HEK293 (cell line): ENCODE results near the gene GUCY2F.

Experiments used
- CTCF ChIA-PET: fragments of 350-600 bp; formaldehyde crosslinking; extraction: SDS; loops from one replicate; lab custom pipeline; 2021; ENCODE audit warnings: antibody characterized with exemption; lab: Yijun Ruan, JAX
- POLR2A ChIA-PET: fragments of 300-600 bp; formaldehyde crosslinking; extraction: SDS; loops from one replicate; lab custom pipeline; 2020; ENCODE audit warnings: antibody characterized with exemption, inconsistent platforms; lab: Yijun Ruan, JAX
- H3K27ac ChIP-seq: fragments of 200-500 bp; sonication (Bioruptor generic); 2 replicates; pipeline ENCODE4 v1.5.1; 2014; ENCODE audit warnings: low read depth, low read length, control low read depth, inconsistent platforms; ENCODE audit errors: extremely low read depth
- H3K36me3 ChIP-seq, 2 experiments: fragments of 200-500 bp in 1 of 2; sonication (Bioruptor generic) in 1 of 2; 1 replicate in 1 of 2; 2 replicates in 1 of 2; pipeline ENCODE4 v1.5.1; 2014 to 2017; ENCODE audit warnings: inconsistent platforms in 2 of 2, low read length in 2 of 2; ENCODE audit not compliant: control insufficient read depth in 2 of 2, insufficient read depth in 1 of 2
- H3K4me1 ChIP-seq: fragments of 200-500 bp; sonication (Bioruptor generic); 2 replicates; pipeline ENCODE4 v1.5.1; 2014; ENCODE audit warnings: mild to moderate bottlenecking, low read length, inconsistent platforms; ENCODE audit not compliant: control insufficient read depth, insufficient read depth
- H3K4me3 ChIP-seq: 2 replicates; pipeline ENCODE4 v1.5.1; 2011; ENCODE audit warnings: low read depth, mild to moderate bottlenecking, control low read depth, low read length, moderate library complexity
- H3K9me3 ChIP-seq: fragments of 200-500 bp; sonication (Bioruptor generic); 2 replicates; pipeline ENCODE4 v1.5.1; 2014; ENCODE audit warnings: low read depth, low read length, inconsistent platforms; ENCODE audit not compliant: control insufficient read depth, insufficient read depth
- KLF10 ChIP-seq: fragments of 450-650 bp; IDR thresholded peaks from 2 replicates; pipeline ENCODE4 v1.5.1; 2018; ENCODE audit warnings: missing biosample characterization, mild to moderate bottlenecking, missing genetic modification characterization
- MYNN ChIP-seq: fragments of 450-650 bp; formaldehyde crosslinking; IDR thresholded peaks from 2 replicates; pipeline ENCODE4 v1.5.1; 2016; ENCODE audit warnings: missing biosample characterization, missing genetic modification characterization, borderline replicate concordance
- SP2 ChIP-seq: fragments of 450-650 bp; formaldehyde crosslinking; IDR thresholded peaks from 2 replicates; pipeline ENCODE4 v1.5.1; 2016; ENCODE audit warnings: missing biosample characterization, missing genetic modification characterization
- TCF7L2 ChIP-seq: IDR thresholded peaks from 2 replicates; pipeline ENCODE4 v1.6.1; 2011; ENCODE audit warnings: low read depth, mild to moderate bottlenecking, inconsistent platforms, low read length, moderate library complexity, borderline replicate concordance
- ZBTB49 ChIP-seq: fragments of 450-650 bp; formaldehyde crosslinking; IDR thresholded peaks from 2 replicates; pipeline ENCODE4 v1.5.1; 2016; ENCODE audit warnings: missing biosample characterization, missing genetic modification characterization, low read depth
- ZBTB7A ChIP-seq: fragments of 450-650 bp; formaldehyde crosslinking; IDR thresholded peaks from 2 replicates; pipeline ENCODE4 v1.5.1; 2016; ENCODE audit warnings: low read depth, missing biosample characterization, missing genetic modification characterization
- ZFP37 ChIP-seq: fragments of 450-650 bp; formaldehyde crosslinking; IDR thresholded peaks from 2 replicates; pipeline ENCODE4 v1.5.1; 2016; ENCODE audit warnings: missing biosample characterization, missing genetic modification characterization
- ZNF23 ChIP-seq: fragments of 450-650 bp; formaldehyde crosslinking; IDR thresholded peaks from 2 replicates; pipeline ENCODE4 v1.5.1; 2016; ENCODE audit warnings: missing biosample characterization, missing genetic modification characterization, borderline replicate concordance
- ZNF292 ChIP-seq: fragments of 450-650 bp; formaldehyde crosslinking; IDR thresholded peaks from 2 replicates; pipeline ENCODE4 v1.5.1; 2016; ENCODE audit warnings: low read depth, missing biosample characterization, missing genetic modification characterization, borderline replicate concordance
- ZNF394 ChIP-seq: fragments of 450-650 bp; formaldehyde crosslinking; IDR thresholded peaks from 2 replicates; pipeline ENCODE4 v1.5.1; 2016; ENCODE audit warnings: missing biosample characterization, missing genetic modification characterization, mild to moderate bottlenecking, moderate library complexity, borderline replicate concordance
- ZNF488 ChIP-seq: fragments of 450-650 bp; formaldehyde crosslinking; IDR thresholded peaks from 2 replicates; pipeline ENCODE4 v1.5.1; 2016; ENCODE audit warnings: missing biosample characterization, missing genetic modification characterization
- ZNF521 ChIP-seq: fragments of 450-650 bp; formaldehyde crosslinking; IDR thresholded peaks from 2 replicates; pipeline ENCODE4 v1.5.1; 2017; ENCODE audit warnings: missing biosample characterization, mild to moderate bottlenecking, missing genetic modification characterization
- ZNF548 ChIP-seq: fragments of 450-650 bp; formaldehyde crosslinking; IDR thresholded peaks from 2 replicates; pipeline ENCODE4 v1.5.1; 2016; ENCODE audit warnings: missing biosample characterization, missing genetic modification characterization
- ZNF561 ChIP-seq: fragments of 450-650 bp; IDR thresholded peaks from 2 replicates; pipeline ENCODE4 v1.5.1; 2018; ENCODE audit warnings: missing biosample characterization, missing genetic modification characterization, borderline replicate concordance
- ZNF670 ChIP-seq: fragments of 450-650 bp; formaldehyde crosslinking; IDR thresholded peaks from 2 replicates; pipeline ENCODE4 v1.5.1; 2016; ENCODE audit warnings: missing biosample characterization, missing genetic modification characterization, low read depth
- ZNF76 ChIP-seq: fragments of 450-650 bp; formaldehyde crosslinking; IDR thresholded peaks from 2 replicates; pipeline ENCODE4; 2016; ENCODE audit warnings: low read depth, missing biosample characterization, missing genetic modification characterization, borderline replicate concordance
- ZNF768 ChIP-seq: fragments of 450-650 bp; formaldehyde crosslinking; IDR thresholded peaks from 2 replicates; pipeline ENCODE4 v1.5.1; 2018; ENCODE audit warnings: missing biosample characterization, mild to moderate bottlenecking, missing genetic modification characterization
- ZNF791 ChIP-seq: fragments of 450-650 bp; formaldehyde crosslinking; IDR thresholded peaks from 2 replicates; pipeline ENCODE4 v1.5.1; 2016; ENCODE audit warnings: missing biosample characterization, missing genetic modification characterization
- ZSCAN18 ChIP-seq: fragments of 450-650 bp; formaldehyde crosslinking; IDR thresholded peaks from 2 replicates; pipeline ENCODE4 v1.5.1; 2016; ENCODE audit warnings: missing biosample characterization, missing genetic modification characterization
- TF ChIP-seq, protein P1 (sequence below): fragments of 450-650 bp; formaldehyde crosslinking; IDR thresholded peaks from 2 replicates; pipeline ENCODE4 v1.5.1; 2017; ENCODE audit warnings: missing biosample characterization, missing genetic modification characterization
- TF ChIP-seq, protein P2 (sequence below): fragments of 450-650 bp; formaldehyde crosslinking; IDR thresholded peaks from 2 replicates; pipeline ENCODE4 v1.5.1; 2016; ENCODE audit warnings: missing biosample characterization, missing genetic modification characterization

Gene GUCY2F

DNA sequence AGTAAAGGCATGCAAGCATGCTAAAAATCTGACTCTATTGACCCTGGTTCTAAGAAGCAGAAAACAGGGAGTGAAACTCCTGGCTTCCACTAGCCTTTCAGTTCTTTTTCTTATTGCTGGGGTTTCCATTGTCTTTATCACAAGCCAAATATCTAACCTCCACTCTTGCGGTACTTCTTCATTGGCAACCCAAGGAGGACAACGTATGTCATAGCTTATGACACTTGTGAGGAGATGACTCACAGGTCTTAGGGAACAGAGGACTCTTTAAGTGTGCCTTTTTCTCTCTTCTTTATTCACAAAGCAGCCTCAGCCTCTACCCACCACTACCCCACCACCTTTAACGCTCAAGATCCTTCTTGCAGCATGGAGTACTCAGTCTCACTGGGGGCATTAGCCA, 124.2 kb downstream of the GUCY2F start:
- no peak for TF ChIP-seq TCF7L2
- no peak for TF ChIP-seq ZNF548
- no peak for TF ChIP-seq ZNF23
- TF ChIP-seq ZNF292 (tag by site-specific recombination) = no peak
- H3K27ac ChIP-seq = no peak overlapping the region
- no peaks in the 10 kb centered on the region for H3K36me3 ChIP-seq
- CTCF ChIA-PET = no interaction called here
- no peak overlapping the region for H3K4me3 ChIP-seq
- POLR2A ChIA-PET = no interaction called here
- H3K4me1 ChIP-seq = no peaks in the 10 kb centered on the region
- H3K9me3 ChIP-seq = no peaks in the 10 kb centered on the region

DNA sequence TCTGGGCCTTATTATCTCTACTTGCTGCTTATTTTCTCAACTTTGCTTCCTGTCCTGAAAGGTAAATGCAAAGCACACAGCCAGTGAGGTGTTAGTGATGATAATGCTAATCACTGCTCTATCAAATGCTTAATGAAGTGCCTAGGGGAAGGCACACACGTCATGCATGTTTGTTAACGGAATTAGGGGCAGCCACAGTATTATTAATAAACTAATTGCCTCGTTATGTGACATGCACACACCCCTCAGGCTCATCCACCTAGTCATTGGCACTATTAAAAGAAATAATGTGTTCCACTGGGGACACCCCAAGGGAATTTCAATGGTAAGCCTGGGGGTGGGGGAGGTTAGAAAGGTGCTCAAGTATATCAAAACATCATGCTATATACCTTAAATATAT, 125.2 kb downstream of the GUCY2F start:
- CTCF ChIA-PET = no interaction called here

GRCh38 chrX:109352066-109352588, 129.8 kb downstream of the GUCY2F start:
- H3K4me3 ChIP-seq = no peak overlapping the region
- CTCF ChIA-PET = no interaction called here
- no peak overlapping the region for H3K27ac ChIP-seq
- H3K4me1 ChIP-seq = no peaks in the 10 kb centered on the region
- TF ChIP-seq, protein P1, sequence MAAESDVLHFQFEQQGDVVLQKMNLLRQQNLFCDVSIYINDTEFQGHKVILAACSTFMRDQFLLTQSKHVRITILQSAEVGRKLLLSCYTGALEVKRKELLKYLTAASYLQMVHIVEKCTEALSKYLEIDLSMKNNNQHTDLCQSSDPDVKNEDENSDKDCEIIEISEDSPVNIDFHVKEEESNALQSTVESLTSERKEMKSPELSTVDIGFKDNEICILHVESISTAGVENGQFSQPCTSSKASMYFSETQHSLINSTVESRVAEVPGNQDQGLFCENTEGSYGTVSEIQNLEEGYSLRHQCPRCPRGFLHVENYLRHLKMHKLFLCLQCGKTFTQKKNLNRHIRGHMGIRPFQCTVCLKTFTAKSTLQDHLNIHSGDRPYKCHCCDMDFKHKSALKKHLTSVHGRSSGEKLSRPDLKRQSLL (tag by site-specific recombination) = no peak
- no peak for TF ChIP-seq ZNF791 (tag by site-specific recombination)
- no peak for TF ChIP-seq ZNF768
- no peak for TF ChIP-seq ZNF561 (tag by site-specific recombination)
- no peak for TF ChIP-seq ZFP37 (tag by site-specific recombination)
- TF ChIP-seq KLF10 (tag by site-specific recombination) = no peak
- TF ChIP-seq ZNF488 (tag by site-specific recombination) = no peak
- H3K9me3 ChIP-seq = no peaks in the 10 kb centered on the region
- no peaks in the 10 kb centered on the region for H3K36me3 ChIP-seq
- POLR2A ChIA-PET = no interaction called here

More for the DNA sequence above, 125.2 kb downstream of the GUCY2F start:
- Histone ChIP-seq H3K36me3 (no peaks in the 10 kb centered on the region), H3K4me3 (no peak overlapping the region), H3K27ac (no peak overlapping the region), H3K9me3 (no peaks in the 10 kb centered on the region), H3K4me1 (no peaks in the 10 kb centered on the region)
- POLR2A ChIA-PET = no interaction called here
- no peak for TF ChIP-seq ZNF521 (tag by site-specific recombination)
- TF ChIP-seq ZSCAN18 (tag by site-specific recombination) = no peak
- TF ChIP-seq ZNF76 (tag by site-specific recombination) = no peak
- TF ChIP-seq, protein P2, sequence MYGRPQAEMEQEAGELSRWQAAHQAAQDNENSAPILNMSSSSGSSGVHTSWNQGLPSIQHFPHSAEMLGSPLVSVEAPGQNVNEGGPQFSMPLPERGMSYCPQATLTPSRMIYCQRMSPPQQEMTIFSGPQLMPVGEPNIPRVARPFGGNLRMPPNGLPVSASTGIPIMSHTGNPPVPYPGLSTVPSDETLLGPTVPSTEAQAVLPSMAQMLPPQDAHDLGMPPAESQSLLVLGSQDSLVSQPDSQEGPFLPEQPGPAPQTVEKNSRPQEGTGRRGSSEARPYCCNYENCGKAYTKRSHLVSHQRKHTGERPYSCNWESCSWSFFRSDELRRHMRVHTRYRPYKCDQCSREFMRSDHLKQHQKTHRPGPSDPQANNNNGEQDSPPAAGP (tag by site-specific recombination) = no peak
- TF ChIP-seq ZNF670 = no peak
- TF ChIP-seq SP2 (tag by site-specific recombination) = no peak
- TF ChIP-seq ZBTB7A (tag by site-specific recombination) = no peak
- no peak for TF ChIP-seq ZNF394 (tag by site-specific recombination)
- no peak for TF ChIP-seq ZBTB49 (tag by site-specific recombination)
- TF ChIP-seq MYNN (tag by site-specific recombination) = no peak
